Urothelium cell line (cell line): ENCODE results near the gene TNKS2.
A peak's percentile ranks its signal among the peaks of the same experiment; 100 is the strongest.
"Not testable (repeated sequence)": the region's sequence is repeated elsewhere in the genome, so short reads cannot be mapped to it uniquely, and the experiment has no call there.

Experiments used
- DNase-seq: peaks from one replicate; pipeline ENCODE4 v3.0.0; 2011; ENCODE audit warnings: low spot score, mixed read lengths
- FAIRE-seq: peaks from 2 replicates; lab custom pipeline; 2011; peaks lifted over from hg19 to GRCh38; lab: Jason Lieb, UNC

The TNKS2 gene

DNA sequence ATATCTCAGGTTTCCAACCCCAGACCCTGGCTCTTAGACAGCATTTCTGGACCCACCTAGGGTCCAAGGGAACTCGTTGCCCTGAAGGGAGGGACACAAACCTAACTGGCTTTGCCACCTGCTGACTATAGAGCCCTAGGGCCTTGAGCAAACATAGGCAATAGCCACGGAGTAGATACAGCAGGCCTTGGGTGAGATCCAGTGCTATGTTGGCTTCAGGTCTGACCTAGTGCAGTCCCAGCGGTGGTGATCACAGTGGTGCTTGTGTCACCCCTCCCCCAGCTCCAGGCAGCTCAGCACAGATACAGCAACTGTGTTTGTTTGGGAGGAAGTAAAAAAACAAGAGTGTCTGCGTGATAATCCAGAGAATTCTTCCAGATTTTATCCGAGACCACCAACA, 9.7 kb upstream of the TNKS2 start:
- DNase-seq (no peak), FAIRE-seq (no peak)

DNA sequence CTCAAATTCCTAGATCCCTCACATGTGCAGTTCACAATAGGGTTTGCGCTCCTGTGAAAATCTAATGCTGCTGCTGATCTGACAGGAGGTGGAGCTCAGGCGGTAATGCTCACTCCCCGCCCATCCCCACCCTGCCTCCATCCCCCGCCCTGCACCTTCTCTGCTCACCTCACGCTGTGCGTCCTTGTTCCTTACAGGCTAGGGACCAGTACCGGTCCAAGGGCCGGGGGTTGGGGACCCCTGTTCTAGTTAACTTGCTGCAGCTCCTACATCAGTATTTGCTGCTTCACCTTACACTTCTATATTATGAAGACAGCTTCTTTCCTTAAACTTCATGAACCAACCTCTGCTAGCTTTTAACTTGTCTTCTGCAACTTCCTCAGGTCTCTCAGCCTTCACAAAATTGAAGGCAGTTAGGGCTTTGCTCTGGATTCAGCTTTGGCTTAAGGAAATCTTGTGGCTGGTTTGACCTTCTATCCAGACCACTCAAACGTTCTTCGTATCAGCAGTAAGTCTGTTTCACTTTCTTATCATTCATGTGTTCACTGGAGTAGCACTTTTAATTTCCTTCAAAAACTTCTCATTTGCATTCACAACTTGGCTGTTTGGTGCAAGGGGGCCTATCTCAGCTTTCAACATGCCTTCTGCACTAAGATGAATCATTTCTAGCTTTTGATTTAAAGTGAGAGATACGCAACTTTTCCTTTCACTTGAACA, 1.7 kb upstream of the TNKS2 start:
- FAIRE-seq, result no peak
- DNase-seq, result no peak

DNA sequence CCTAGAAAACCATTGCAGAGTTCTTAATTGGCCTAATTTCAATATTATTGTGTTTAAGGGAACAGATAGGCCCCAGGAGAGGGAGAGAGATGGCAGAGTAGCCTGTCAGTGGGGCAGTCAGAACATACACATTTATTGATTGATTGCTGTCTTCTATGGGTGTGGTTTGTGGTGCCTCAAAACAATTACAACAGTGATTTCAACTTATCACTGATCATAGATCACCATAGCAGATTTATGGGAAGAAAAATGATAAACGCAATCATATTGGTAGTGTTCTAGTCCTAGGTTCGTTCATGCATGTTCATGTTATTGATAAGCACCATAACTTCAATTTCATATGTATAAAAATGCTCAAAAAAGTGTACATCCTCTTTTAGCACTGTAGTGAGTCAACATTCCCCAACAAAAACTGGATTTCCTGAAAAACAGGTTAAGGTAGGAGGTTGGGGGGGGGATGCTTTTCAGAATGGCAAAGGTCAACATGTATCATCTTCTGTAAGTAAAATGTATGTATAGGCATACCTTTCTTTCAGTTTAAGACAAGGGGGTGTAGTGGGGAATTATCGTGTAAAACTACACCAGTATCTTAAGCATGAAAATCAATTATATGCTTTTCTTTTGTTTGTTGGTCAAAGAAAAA, 1.1 kb upstream of the TNKS2 start:
- FAIRE-seq (no peak), DNase-seq (no peak)

DNA sequence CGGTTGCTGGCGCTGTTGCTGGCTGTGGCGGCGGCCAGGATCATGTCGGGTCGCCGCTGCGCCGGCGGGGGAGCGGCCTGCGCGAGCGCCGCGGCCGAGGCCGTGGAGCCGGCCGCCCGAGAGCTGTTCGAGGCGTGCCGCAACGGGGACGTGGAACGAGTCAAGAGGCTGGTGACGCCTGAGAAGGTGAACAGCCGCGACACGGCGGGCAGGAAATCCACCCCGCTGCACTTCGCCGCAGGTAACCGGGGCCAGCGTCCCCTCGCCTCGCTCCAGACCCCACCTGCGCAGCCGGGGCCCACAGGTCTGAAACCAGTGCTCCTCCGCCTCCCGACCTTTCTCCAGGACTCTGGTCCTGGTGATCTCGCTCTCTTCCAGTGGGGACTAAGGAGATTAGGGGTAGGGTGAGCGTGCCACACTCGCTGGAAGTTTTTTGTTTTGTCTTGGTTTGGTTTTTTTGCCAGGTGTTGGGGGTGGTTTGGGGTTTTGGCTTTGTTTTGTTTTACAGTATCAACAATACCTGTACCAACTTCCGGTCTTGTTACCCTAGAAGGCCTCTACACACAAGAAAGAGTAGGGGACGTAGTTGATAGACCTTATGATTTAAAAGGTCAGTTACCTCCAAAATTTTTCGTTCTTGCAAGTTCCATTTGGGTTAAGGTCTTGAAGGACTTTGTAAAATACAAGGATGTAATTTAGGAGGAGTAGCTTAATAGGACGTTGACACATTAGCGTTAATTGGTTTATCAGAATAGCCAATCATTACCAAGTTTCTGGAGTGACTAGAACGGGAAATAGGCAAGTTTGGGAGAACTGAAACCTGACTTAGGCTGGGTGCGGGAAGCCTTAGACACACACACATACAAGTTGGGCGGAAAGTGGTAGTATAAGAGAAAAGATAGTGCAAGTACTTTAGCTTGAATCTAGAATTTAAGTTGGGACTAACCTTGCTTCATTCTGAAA, 704 bp downstream of the TNKS2 start:
- DNase-seq (peak; percentile 17), FAIRE-seq (no peak)

DNA sequence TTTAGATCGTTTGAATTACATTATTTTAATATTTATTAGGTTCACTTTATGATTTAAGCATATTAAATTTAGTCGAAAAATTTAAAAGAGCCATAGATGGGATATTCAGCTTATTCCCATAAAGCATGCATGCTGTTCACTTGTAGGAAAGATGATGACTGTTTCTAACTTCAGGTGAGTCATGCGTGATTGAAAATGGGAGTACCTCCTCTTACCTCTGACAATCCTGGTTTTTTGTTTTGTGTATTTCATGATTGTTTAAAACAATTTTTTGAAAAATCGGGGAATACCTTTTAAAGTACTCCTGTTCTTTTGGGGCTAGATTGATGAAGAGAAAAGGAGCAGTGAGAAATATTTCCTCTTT, 1.4 kb downstream of the TNKS2 start:
- DNase-seq (no peak), FAIRE-seq (no peak)

DNA sequence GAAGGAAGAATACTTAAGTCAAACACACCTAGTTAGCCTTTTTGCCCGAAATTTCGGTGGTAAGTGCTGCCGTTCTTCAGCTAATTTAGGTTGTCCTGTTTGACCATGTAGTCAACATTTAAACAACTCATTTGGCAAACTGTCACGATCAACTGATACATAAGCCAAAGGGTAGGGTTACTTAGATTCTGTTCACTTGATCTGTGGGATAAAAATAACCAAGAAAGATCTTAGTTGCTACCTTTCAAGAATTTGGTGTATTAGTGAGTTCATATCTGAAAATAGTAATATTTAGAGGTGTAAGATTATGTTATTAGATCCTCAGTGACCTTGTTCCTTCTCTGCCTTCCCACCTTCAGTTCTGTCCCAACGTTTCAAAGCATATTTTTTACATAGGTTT, 2.0 kb downstream of the TNKS2 start:
- DNase-seq, result no peak
- FAIRE-seq, result no peak

DNA sequence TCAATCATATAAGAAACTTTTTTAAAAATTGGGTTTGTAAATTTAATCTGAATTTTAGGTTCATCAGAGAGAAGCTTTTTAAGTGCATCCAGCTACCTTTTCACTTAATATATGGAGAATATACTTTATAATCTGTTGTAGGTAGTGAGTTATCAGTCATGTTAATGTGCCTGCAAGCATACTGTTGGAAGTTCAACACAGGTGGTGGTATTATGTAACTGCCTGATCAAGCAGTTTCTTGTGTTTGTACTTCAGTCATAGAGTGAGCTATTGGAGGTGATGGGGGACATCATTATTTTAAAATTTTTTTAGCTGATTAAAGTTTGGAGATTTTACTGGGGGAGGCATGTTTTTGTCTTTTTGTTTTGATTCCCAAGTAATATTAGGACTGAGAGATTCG, 2.5 kb downstream of the TNKS2 start:
- FAIRE-seq, result no peak
- DNase-seq, result no peak

DNA sequence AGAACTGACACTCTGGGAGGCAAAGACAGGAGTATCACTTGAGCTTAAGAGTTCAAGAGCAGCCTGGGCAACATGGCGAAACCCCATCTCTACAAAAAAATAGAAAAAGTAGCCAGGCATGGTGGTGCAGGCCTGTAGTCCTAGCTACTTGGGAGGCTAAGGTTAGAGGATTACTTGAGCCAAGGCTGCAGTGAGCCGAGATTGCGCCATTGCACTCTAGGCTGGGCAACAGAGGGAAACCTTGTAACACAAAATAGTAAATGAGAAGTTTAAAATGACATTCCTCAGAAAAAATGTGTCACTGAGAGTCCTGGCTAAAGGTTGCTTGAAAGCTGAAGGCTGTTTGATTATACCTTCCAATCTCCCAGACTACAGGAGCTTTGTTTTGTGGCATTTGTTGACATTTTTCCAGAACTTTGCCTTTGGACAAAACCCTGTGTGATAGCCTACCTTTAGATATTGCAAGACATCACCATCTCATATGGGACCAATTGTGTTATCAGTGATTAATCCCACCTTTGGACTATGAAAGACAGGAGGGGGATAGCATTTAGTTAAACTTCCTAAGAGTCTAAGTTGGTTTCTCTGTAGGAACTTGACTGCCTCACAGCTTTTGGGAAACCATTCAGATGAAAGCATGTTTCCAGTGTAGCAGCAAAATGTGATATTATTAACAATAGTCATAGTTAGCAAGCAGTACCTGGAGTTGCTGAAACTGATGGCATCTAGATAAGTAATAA, 5.3 kb downstream of the TNKS2 start:
- DNase-seq (no peak), FAIRE-seq (no peak)

DNA sequence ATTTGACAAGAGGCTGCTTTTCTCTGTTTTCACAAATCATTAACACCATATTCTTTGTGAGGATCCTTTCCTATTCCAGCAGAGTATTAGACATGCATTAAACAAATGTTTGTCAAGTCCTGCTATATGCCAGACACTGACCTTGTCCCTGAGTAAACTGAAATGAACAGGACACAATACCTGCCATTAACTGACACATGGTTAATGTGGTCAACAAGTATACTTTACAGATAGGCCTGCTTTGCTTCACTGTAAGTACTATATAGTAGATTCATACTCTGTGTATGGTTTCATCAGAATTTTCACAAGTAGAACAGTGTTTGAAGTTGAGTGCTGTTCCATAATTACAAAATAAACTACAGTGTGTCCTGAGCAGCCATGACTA, 5.9 kb downstream of the TNKS2 start:
- no peak for DNase-seq
- no peak for FAIRE-seq

DNA sequence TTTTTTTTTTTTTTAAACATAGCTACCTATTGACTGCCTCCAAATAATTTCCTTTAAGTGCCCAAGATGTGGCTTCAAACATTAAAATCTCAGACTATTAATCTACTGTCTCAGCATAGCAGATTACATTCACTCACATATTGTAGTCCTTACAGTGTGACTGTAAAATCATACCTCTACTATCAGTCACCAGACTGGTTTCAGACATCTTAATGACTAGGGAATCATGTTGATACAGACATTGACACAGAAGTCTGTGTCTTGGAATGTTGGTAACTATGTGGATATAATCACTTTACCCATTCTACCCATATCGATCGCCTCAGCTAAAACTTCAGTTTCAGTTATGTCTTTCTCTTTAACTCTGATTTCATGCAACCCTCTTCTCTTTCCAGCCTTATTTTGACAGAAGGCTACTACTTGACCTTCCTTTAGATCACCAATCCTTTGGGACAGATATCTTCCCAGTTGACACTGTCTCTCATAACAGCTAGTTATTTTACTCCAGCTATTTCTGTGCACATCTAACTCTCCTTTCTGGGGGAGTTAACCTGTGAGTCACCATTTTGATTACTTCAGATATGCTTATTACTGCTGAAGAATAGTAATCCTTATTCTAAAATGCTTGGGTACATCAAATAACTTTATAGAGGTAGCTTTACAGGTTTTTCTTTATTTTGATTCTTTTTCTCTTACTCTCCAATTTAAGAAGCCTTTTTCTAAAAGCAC, 7.0 kb downstream of the TNKS2 start:
- no peak for DNase-seq
- FAIRE-seq, result no peak

DNA sequence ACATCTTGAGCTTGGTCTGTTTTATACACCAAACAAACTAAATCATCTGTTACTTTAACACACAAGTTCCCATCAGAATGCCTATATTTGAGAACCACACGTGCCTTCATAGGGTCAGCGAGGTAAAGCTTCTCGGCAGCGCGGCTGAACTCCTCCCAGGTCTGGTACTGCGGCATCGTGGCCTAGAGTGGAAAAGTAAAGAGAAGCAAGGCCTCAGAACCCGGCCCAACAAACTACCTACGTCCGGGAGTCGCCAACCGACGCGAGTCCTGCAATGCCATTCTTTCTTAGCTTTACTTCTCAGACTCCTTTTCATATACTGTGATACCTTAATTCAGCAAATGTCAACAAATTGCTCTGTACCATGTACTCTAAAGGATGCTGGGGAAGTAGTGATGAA, 9.0 kb downstream of the TNKS2 start:
- not testable (repeated sequence) for DNase-seq, FAIRE-seq

DNA sequence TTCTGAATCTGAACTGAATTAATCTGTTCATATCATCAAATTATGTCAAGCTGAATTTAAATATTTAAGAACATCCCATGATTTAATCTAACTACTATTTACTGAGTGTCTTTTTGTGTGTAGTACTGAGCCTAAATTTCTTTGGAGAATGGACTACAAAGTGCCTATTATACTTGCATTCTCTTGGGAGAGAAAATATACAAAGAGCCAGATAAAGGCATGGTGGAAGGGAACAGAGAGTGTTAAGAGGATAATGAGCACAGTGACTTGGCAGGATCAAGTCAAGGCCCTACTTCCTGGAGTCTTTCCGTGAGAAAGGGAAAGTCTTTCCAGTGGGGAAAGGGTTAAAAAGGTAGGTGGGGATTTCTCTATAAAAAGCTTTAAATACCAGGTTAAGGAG, 15.0 kb downstream of the TNKS2 start:
- DNase-seq, result no peak
- FAIRE-seq, result no peak

DNA sequence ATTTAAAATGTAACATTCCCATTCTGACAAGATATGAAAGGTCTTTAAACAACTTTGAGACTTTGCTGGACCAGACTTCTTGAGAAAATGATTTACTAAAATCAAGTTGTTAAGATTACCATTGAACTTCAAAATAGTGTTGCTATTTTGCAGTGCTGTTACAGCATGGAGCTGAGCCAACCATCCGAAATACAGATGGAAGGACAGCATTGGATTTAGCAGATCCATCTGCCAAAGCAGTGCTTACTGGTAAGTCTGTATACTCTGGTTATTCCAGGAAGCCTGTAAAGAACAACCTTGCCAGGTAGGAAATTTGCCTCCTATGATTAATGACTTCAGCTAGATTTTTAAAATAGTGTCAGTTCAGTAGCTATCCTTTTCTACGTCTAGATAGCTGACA, 18.8 kb downstream of the TNKS2 start:
- DNase-seq (no peak), FAIRE-seq (no peak)

DNA sequence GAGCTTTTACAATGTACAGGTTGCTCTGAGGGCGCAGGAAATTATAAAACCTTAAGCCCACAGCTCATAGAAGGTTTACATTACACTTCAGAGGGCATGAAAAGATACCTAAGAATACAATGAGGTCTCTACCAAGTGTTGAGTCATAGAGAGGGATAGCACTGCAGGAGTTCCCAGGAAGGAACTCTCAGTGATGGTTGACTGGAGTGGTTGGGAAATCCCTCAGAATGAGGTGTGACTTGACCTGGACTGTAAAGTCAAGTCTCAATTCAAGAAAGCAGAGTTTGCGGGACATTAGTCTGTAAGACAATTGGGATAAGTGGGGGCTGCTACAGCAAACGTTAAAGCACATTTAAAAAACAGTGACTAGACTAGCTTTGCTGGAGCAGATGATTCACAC, 21.9 kb downstream of the TNKS2 start:
- FAIRE-seq (no peak), DNase-seq (no peak)

DNA sequence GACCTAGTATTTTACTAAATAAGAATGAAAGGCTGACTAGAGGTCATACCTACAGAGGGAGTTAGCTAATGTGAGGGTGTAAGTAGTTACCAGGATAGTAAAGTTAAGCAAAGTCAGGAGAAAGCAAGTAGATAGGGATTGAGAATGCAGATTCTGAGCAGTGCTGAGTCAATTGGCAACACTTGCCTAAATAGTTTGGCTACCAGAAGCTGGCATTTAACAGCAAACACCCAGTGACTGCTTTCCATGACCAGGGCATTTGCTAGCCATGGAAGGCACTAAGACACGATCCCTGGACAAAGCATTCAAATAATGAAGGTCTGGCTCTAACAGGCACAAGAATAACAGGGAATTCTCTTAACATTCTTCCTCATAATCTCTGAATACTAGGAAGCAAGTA, 25.9 kb downstream of the TNKS2 start:
- DNase-seq (no peak), FAIRE-seq (no peak)

DNA sequence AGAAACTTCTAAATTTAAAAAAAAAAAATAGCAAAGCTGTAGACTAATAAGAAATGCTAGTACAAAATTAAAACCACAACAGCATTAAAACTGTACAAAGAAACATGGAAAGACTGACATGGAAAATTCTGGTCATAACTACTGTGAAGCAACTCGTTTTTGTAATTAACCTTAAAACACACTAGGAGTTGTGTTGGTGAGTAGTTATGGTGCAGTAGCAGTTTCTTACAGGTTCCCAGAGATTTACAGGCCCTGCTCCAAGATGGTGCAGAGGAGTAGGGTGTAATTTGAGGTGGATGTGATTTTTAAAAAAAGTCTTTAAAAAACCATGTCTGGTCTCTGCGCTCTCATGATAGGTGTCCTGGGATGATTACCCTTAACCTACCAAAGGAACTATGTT, 31.0 kb downstream of the TNKS2 start:
- FAIRE-seq, result no peak
- DNase-seq, result no peak

DNA sequence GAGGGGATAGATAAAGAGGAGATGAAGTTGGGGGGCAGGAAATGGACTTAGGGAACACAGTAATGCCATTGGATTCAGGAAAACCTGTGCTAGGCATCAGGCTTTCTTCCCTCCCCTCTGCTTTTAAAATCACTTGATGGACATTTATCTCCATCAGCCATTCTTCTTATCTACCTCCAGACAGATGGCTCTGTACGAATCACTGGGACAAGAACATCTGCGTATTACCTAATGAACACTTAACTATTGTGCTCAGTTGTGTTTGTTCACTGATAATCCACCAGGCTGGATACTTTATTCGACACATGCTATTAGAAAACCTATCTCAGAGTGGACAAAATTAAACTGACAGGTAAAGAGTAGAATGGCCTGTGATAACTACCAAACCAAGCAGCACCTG, 40.0 kb downstream of the TNKS2 start:
- peak; percentile 27 for FAIRE-seq
- DNase-seq, result no peak

DNA sequence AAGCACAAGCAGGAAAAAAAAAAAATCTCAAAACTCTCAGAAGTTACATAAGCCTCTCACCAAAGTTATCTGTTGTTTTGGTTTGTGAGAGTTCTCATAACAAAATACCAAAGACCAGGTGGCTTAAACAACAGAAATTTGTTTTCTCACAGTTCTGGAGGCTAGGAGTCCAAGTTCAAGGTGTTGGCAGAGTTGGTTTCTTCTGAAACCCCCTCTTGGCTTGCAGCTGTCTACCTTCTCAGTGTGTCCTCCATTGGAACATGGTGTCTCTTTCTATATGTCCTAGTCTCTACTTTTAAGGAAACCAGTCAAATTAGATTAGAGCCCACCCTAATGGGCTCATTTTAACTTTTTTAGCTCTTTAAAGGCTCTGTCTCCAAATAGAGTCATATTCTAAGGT, 44.9 kb downstream of the TNKS2 start:
- no peak for DNase-seq
- FAIRE-seq, result no peak

DNA sequence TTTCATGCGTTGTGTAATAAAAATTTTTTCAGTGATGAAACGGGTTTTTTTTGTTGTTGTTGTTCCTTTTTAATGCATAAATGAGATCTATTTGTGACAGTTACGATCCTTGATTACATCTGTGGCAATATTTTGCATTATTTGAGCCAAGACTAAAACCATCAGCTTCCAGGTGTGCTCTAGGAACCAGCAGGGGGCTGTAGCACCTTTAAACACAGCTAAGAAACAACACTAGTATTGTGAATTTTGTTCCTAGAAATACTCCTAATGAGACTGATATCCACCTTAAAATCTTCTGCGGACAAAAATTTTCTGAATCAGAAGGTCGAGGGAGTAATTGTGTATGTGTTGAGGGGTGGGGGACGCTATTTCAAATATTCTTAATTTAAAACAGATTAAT, 58.4 kb downstream of the TNKS2 start:
- DNase-seq (no peak), FAIRE-seq (no peak)

DNA sequence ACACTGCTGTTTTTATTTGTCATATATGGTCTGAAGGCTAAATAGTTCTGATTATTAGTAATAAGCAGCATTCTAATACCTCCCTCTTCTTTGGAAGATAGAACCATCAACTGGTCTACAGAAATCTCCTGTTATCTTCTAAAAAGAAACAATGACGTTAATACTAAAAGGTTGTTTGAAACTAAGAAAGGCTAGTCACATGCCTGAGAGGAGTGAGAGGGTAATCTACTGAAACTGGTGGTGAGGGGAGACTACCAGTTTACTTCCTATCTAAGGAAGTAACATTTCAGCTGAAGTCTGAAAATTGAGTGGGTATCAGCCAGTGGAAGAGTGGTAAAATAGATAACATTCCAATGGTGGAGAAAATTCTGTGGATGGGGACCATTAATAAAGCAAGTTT, 62.7 kb downstream of the TNKS2 start:
- DNase-seq (no peak), FAIRE-seq (no peak)

DNA sequence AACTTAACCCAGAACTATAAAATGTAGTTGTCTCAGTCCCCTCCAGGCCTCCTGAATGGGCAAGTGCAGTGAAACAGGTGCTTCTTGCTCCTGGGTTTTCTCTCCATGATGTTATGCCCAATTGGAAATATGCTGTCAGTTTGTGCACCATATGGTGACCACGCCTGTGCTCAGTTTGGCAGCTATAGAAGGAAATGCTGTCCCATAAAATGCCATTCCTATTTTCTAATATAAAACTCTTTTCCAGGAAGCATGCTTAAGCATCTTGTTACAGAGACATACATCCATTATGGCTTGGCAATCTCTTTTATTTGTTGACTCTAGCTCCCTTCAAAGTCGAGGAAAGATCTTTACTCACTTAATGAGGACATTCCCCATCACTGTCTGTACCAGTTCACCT, 65.9 kb downstream of the TNKS2 start:
- DNase-seq (no peak), FAIRE-seq (no peak)
